SK-N-MC (cell line): ENCODE measurements around the gene FAM81B.
"Not testable (repeated sequence)": the region's sequence is repeated elsewhere in the genome, so short reads cannot be mapped to it uniquely, and the experiment has no call there.

Experiments used
- DNase-seq: peaks from one replicate; pipeline ENCODE4 v3.0.0-alpha.2; 2011; ENCODE audit warnings: low read depth, low spot score
- H3K27ac ChIP-seq: fragments of 200-600 bp; sonication (generic); 2 replicates; pipeline ENCODE4 v1.5.1; 2016; ENCODE audit warnings: mixed run types
- H3K36me3 ChIP-seq: fragments of 200-600 bp; sonication (generic); 2 replicates; pipeline ENCODE4 v1.6.1; 2017; ENCODE audit warnings: antibody characterized with exemption, low read length, mixed read lengths; ENCODE audit not compliant: insufficient read depth
- H3K4me3 ChIP-seq: fragments of 200-600 bp; sonication (generic); 2 replicates; pipeline ENCODE4 v1.5.1; 2016
- H3K9ac ChIP-seq: fragments of 200-600 bp; sonication (generic); 2 replicates; pipeline ENCODE4 v1.8.0; 2017; ENCODE audit warnings: mixed run types, mixed read lengths; ENCODE audit not compliant: insufficient read length
- H3K9me3 ChIP-seq: fragments of 200-600 bp; sonication (generic); 2 replicates; pipeline ENCODE4 v1.6.1; 2017; ENCODE audit warnings: low read depth, mild to moderate bottlenecking, antibody characterized with exemption, low read length, moderate library complexity, mixed read lengths
- EZH2 ChIP-seq: fragments of 200-600 bp; sonication (generic); IDR thresholded peaks from one replicate; pipeline ENCODE4 v1.6.1; 2017; ENCODE audit warnings: antibody characterized with exemption
- FOXP2 ChIP-seq: optimal IDR thresholded peaks from 2 replicates; pipeline ENCODE3; 2011; ENCODE audit warnings: mild to moderate bottlenecking, moderate library complexity; ENCODE audit not compliant: insufficient read depth; ENCODE audit errors: extremely low read length, control extremely low read depth
- POLR2AphosphoS5 ChIP-seq: IDR thresholded peaks from 2 replicates; pipeline ENCODE4 v1.6.1; 2012; ENCODE audit warnings: mild to moderate bottlenecking, low read depth, low read length, borderline replicate concordance

The FAM81B gene, protein sequence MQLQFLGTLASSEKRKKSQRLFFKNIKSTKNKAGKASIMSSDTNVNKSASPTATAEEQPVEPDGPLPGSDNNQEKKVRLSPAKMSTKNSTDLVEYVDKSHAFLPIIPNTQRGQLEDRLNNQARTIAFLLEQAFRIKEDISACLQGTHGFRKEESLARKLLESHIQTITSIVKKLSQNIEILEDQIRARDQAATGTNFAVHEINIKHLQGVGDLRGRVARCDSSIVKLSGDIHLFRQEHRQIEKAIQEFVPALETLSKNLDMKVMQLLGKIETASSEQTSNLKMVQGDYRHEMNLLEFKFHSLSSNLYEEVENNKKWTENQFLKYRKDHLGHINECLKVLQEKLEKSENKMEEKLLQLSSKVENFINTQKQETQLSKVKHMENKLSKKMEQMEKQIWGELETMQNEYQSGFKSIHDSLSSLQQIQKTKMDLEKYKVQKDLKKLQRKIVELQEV

GRCh38 chr5:95390812-95391492 is at the start of gene FAM81B:
Gene FAM81B, plus strand, starts transcription at chr5:95391366. Its CDS starts 24 bp downstream, at chr5:95391390.
- no peak for DNase-seq
- Histone ChIP-seq H3K36me3 (no peaks in the 10 kb centered on the region), H3K4me3 (no peak within 1 kb of the TSS), H3K9ac (no peak within 1 kb of the TSS), H3K27ac (no peak within 1 kb of the TSS), H3K9me3 (no peaks in the 10 kb centered on the region)
- TF ChIP-seq POLR2AphosphoS5 (no peak), FOXP2 (no peak), EZH2 (no peak)

DNA sequence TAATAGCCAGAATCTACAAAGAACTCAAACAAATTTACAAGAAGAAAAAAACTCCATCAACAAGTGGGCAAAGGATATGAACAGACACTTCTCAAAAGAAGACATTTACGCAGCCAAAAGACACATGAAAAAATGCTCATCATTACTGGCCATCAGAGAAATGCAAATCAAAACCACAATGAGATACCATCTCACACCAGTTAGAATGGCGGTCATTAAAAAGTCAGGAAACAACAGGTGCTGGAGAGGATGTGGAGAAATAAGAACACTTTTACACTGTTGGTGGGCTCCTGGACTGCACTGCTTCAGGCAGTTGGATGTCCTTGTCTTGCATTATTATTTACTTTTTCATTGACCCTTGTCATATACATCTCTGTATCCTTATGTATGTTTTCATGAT is 49.7 kb upstream of the FAM81B start:
- not testable (repeated sequence) for DNase-seq, H3K27ac ChIP-seq, H3K9me3 ChIP-seq, H3K9ac ChIP-seq, H3K36me3 ChIP-seq, H3K4me3 ChIP-seq

DNA sequence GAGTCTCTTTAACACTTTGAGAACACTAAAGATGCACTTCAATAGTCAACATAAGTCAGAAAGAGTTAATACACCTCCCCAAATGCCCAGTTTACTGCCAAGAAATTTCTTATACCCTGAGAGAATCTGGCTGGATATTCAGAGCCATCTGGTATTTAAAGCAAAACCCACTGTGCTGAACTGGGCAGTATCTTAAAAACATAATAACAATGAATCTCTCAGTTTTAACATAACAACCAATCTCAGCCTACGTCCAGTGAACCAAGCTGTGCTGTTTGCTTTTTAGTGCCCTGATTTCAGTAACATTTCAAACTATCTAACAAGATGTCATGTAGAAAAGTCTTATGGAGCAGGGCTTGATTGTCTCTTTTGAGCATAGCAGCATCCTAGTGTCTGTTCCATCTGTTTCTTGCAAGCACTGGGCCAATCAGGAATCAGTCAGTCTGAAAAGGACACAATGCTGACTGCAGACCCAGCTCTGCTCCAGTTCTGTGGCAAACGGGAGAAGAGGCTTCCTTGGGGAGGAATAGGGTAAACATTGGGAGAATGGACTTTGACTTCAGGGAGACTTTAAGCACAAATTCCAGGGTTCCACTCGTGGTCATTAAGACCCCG is 43.6 kb upstream of the FAM81B start:
- H3K27ac ChIP-seq: no peak overlapping the region
- H3K9ac ChIP-seq: no peak overlapping the region
- no peak overlapping the region for H3K4me3 ChIP-seq
- DNase-seq: no peak
- H3K9me3 ChIP-seq: no peaks in the 10 kb centered on the region
- H3K36me3 ChIP-seq: no peaks in the 10 kb centered on the region
- no peak for TF ChIP-seq EZH2
- no peak for TF ChIP-seq POLR2AphosphoS5
- no peak for TF ChIP-seq FOXP2

DNA sequence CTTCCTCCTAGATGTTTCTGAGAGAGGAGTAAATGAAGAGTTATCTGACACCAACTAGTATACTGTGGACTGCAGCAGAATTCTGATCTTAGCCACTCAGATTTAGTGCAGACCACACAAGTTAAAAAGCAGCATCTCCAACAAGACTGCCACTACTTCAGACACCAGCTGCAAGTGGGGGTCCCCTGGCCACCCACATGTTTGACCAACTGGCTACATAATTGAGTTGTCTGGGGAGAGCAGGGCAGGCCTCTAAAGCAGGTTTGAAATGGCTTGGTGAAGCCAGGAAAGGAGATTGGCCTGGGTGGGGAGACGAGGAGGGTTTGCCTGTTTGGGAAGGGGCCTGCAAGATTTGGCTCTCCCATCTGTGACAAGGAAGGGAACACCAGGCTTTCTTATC is 40.5 kb upstream of the FAM81B start:
- no peak for DNase-seq
- H3K9me3 ChIP-seq: no peaks in the 10 kb centered on the region
- H3K36me3 ChIP-seq: no peaks in the 10 kb centered on the region
- H3K27ac ChIP-seq: no peak overlapping the region
- no peak overlapping the region for H3K9ac ChIP-seq
- TF ChIP-seq POLR2AphosphoS5 (no peak), FOXP2 (no peak), EZH2 (no peak)
- H3K4me3 ChIP-seq: no peak overlapping the region

GRCh38 chr5:95352691-95353090 is 38.5 kb upstream of the FAM81B start:
- no peaks in the 10 kb centered on the region for H3K9me3 ChIP-seq
- no peaks in the 10 kb centered on the region for H3K36me3 ChIP-seq
- no peak overlapping the region for H3K9ac ChIP-seq
- no peak overlapping the region for H3K4me3 ChIP-seq
- TF ChIP-seq FOXP2 (no peak), EZH2 (no peak), POLR2AphosphoS5 (no peak)
- DNase-seq: no peak
- no peak overlapping the region for H3K27ac ChIP-seq

- no peak for TF ChIP-seq POLR2AphosphoS5
- TF ChIP-seq FOXP2: no peak
- TF ChIP-seq EZH2: no peak
- Histone ChIP-seq H3K27ac (no peak overlapping the region), H3K36me3 (no peaks in the 10 kb centered on the region), H3K9ac (no peak overlapping the region), H3K9me3 (no peaks in the 10 kb centered on the region), H3K4me3 (no peak overlapping the region)
- no peak for DNase-seq
These were observed 32.8 kb upstream of the FAM81B start for GRCh38 chr5:95358320-95358719.

DNA sequence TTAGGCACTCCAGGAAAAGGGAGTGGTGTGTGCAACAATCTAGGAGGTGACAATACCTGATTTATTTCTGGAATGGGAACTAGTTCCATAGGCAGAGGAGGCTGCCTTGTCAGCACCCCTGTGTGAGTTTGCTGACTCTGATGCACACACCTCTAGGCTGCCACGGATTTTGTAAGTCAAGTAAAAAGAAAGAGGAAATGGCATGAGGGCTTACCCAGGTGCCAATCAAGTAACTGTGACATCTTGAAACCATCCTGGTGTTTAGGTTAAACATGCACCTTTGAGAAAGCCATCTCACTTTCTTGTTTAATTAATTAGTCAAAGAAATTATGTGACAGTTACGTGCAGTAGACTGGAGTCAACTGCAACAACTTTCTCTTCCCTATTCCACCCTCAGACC is 32.3 kb upstream of the FAM81B start:
- Histone ChIP-seq H3K27ac (no peak overlapping the region), H3K9ac (no peak overlapping the region), H3K36me3 (no peaks in the 10 kb centered on the region), H3K9me3 (no peaks in the 10 kb centered on the region), H3K4me3 (no peak overlapping the region)
- no peak for DNase-seq
- TF ChIP-seq EZH2: no peak
- TF ChIP-seq FOXP2: no peak
- TF ChIP-seq POLR2AphosphoS5: no peak

DNA sequence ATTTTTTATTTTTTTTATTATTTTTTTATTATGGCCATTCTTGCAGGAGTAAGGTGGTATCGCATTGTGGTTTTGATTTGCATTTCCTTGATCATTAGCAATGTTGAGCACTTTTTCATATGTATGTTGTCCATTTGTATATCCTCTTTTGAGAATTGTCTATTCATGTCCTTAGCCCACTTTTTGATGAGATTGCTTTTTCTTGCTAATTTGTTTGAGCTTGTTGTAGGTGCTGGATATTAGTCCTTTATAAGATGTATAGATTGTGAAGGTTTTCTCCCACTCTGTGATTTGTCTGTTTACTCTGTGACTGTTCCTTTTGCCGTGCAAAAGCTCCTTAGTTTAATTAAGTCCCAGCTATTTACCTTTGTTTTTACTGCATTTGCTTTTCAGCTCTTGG is 30.5 kb upstream of the FAM81B start:
- not testable (repeated sequence) for H3K9ac ChIP-seq, H3K27ac ChIP-seq, H3K36me3 ChIP-seq, H3K4me3 ChIP-seq, H3K9me3 ChIP-seq, DNase-seq
